ENCODE data around the gene WDR49.

WDR49 gene

GRCh38 chr3:167521006-167521355, 132.8 kb downstream of the WDR49 start:
- no peak overlapping the region for H3K27ac ChIP-seq
- no peak overlapping the region for H3K4me3 ChIP-seq (ENCODE audit: low read depth in 1 of 2, low read length in 1 of 2)
- H3K27me3 ChIP-seq = no peaks in the 10 kb centered on the region
- peaks cover 10 to 13% of the 10 kb centered on the region in 2 experiments for H3K4me1 ChIP-seq (ENCODE audit: control insufficient read depth in 1 of 2, insufficient read depth in 1 of 2, low read depth in 1 of 2, low read length in 1 of 2)
- TF ChIP-seq, protein P1, sequence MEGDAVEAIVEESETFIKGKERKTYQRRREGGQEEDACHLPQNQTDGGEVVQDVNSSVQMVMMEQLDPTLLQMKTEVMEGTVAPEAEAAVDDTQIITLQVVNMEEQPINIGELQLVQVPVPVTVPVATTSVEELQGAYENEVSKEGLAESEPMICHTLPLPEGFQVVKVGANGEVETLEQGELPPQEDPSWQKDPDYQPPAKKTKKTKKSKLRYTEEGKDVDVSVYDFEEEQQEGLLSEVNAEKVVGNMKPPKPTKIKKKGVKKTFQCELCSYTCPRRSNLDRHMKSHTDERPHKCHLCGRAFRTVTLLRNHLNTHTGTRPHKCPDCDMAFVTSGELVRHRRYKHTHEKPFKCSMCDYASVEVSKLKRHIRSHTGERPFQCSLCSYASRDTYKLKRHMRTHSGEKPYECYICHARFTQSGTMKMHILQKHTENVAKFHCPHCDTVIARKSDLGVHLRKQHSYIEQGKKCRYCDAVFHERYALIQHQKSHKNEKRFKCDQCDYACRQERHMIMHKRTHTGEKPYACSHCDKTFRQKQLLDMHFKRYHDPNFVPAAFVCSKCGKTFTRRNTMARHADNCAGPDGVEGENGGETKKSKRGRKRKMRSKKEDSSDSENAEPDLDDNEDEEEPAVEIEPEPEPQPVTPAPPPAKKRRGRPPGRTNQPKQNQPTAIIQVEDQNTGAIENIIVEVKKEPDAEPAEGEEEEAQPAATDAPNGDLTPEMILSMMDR (IDR thresholded peaks at IDR 0.05) = no peak
- H3K9me3 ChIP-seq = no peaks in the 10 kb centered on the region
- H3K36me3 ChIP-seq = no peaks in the 10 kb centered on the region

GRCh38 chr3:167520266-167521005, 133.3 kb downstream of the WDR49 start:
- TF ChIP-seq, protein P1 (IDR thresholded peaks at IDR 0.05) = no peak
- Histone ChIP-seq H3K4me3 (ENCODE audit: low read depth in 1 of 2, low read length in 1 of 2) (no peak overlapping the region), H3K27me3 (no peaks in the 10 kb centered on the region), H3K4me1 (ENCODE audit: control insufficient read depth in 1 of 2, insufficient read depth in 1 of 2, low read depth in 1 of 2, low read length in 1 of 2) (peaks cover 10 to 13% of the 10 kb centered on the region in 2 experiments), H3K9me3 (no peaks in the 10 kb centered on the region), H3K27ac (no peak overlapping the region), H3K36me3 (no peaks in the 10 kb centered on the region)

- no peak overlapping the region for H3K4me3 ChIP-seq (ENCODE audit: low read depth in 1 of 2, low read length in 1 of 2)
- no peaks in the 10 kb centered on the region for H3K36me3 ChIP-seq
- no peaks in the 10 kb centered on the region for H3K4me1 ChIP-seq (ENCODE audit: control insufficient read depth in 1 of 2, insufficient read depth in 1 of 2, low read depth in 1 of 2, low read length in 1 of 2)
- TF ChIP-seq, protein P1 (IDR thresholded peaks at IDR 0.05) = no peak
- H3K9me3 ChIP-seq = no peaks in the 10 kb centered on the region
- no peak overlapping the region for H3K27ac ChIP-seq
- H3K27me3 ChIP-seq = no peaks in the 10 kb centered on the region
These were observed 145.8 kb downstream of the WDR49 start for GRCh38 chr3:167507954-167508353.

DNA sequence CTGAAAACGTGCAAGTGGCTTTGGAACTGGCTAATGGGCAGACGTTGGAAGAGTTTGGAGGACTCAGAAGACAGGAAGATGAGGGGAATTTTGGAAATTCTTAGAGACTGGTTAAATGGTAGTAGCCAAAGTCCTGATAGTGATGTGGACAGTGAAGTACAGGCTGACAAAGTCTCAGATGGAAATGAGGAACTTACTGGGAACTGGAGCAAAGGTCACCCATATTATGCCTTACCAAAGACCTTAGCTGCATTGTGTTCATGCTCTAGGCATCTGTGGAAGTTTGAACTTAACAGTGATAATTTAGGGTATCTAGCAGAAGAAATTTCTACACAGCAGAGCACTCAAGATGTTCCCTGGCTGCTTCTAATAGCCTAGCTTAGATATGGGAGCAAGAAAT, 151.3 kb downstream of the WDR49 start:
- Histone ChIP-seq H3K36me3 (no peaks in the 10 kb centered on the region), H3K27ac (no peak overlapping the region), H3K4me3 (ENCODE audit: low read depth in 1 of 2, low read length in 1 of 2) (no peak overlapping the region), H3K9me3 (no peaks in the 10 kb centered on the region), H3K4me1 (ENCODE audit: control insufficient read depth in 1 of 2, insufficient read depth in 1 of 2, low read depth in 1 of 2, low read length in 1 of 2) (no peaks in the 10 kb centered on the region), H3K27me3 (no peaks in the 10 kb centered on the region)
- TF ChIP-seq, protein P1 (IDR thresholded peaks at IDR 0.05) = no peak

DNA sequence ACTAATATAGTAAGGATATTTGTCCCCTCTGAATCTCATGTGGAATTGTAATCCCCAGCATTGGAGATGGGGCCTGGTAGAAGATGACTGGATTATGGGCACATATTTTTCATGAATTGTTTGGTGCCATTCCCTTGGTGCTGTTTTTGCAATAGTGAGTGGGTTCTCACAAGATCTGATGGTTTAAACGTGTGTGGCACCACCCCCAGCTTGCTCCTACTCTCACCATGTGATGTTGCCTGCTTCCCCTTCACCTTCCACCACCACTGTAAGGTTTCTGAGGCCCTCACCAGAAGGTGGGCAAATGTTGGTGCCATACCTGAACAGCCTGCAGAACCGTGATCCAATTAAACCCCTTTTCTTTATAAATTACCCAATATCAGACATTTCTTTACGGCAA, 151.8 kb downstream of the WDR49 start:
- no peaks in the 10 kb centered on the region for H3K9me3 ChIP-seq
- H3K36me3 ChIP-seq = no peaks in the 10 kb centered on the region
- TF ChIP-seq, protein P1 (IDR thresholded peaks at IDR 0.05) = no peak
- no peaks in the 10 kb centered on the region for H3K27me3 ChIP-seq
- H3K27ac ChIP-seq = no peak overlapping the region
- H3K4me1 ChIP-seq (ENCODE audit: control insufficient read depth in 1 of 2, insufficient read depth in 1 of 2, low read depth in 1 of 2, low read length in 1 of 2) = no peaks in the 10 kb centered on the region
- H3K4me3 ChIP-seq (ENCODE audit: low read depth in 1 of 2, low read length in 1 of 2) = no peak overlapping the region
